Hematopoietic multipotent progenitor cell treated with erythropoietin and hydrocortisone succinate and interleukin-3 and kit ligand, for 6 days (in vitro differentiated cells): ENCODE results near the gene ABHD8.
"Not testable (repeated sequence)": the region's sequence is repeated elsewhere in the genome, so short reads cannot be mapped to it uniquely, and the experiment has no call there.

Experiments
- DNase-seq: peaks from one replicate; pipeline ENCODE4 v3.0.0-alpha.2; 2015

The ABHD8 gene

GRCh38 chr19:17320435-17320834 is 17.2 kb upstream of the ABHD8 start:
- no peak for DNase-seq

GRCh38 chr19:17319473-17320238 is 16.4 kb upstream of the ABHD8 start:
- DNase-seq: no peak

- no peak for DNase-seq
These were observed 15.7 kb upstream of the ABHD8 start for GRCh38 chr19:17318966-17319365.

GRCh38 chr19:17314007-17314593 is 10.9 kb upstream of the ABHD8 start:
- DNase-seq: no peak

- no peak for DNase-seq
These were observed 9.2 kb upstream of the ABHD8 start for GRCh38 chr19:17312189-17313113.

GRCh38 chr19:17311455-17312188 is 8.4 kb upstream of the ABHD8 start:
- no peak for DNase-seq

- DNase-seq: peak; percentile 36
These were observed 6.8 kb upstream of the ABHD8 start for GRCh38 chr19:17309965-17310461.

- DNase-seq: peak; percentile 100
These were observed 6.2 kb upstream of the ABHD8 start, which contains the start of gene DDA1 for GRCh38 chr19:17309198-17309964. Gene DDA1, plus strand, starts transcription at chr19:17309563. Its CDS starts 92 bp downstream, at chr19:17309655.

GRCh38 chr19:17307876-17308377 is 4.7 kb upstream of the ABHD8 start:
- DNase-seq: no peak

- peak; percentile 46 for DNase-seq
These were observed 3.1 kb upstream of the ABHD8 start for GRCh38 chr19:17306285-17306714.

- DNase-seq: peak; percentile 99
These were observed 2.5 kb upstream of the ABHD8 start, which contains the start of gene MRPL34 for GRCh38 chr19:17305517-17306284. Gene MRPL34, plus strand, starts transcription at chr19:17305872. Its CDS starts 21 bp downstream, at chr19:17305893.

- no peak for DNase-seq
These were observed 1.9 kb upstream of the ABHD8 start for GRCh38 chr19:17305216-17305516.

- DNase-seq: no peak
These were observed 1.4 kb upstream of the ABHD8 start for GRCh38 chr19:17304386-17305215.

GRCh38 chr19:17303940-17304267 is 679 bp upstream of the ABHD8 start:
- DNase-seq: no peak

- peak; percentile 45 for DNase-seq
These were observed 646 bp downstream of the ABHD8 start for GRCh38 chr19:17302391-17303166.

GRCh38 chr19:17300992-17301619 is 2.1 kb downstream of the ABHD8 start:
- no peak for DNase-seq

GRCh38 chr19:17296976-17297375 is 6.2 kb downstream of the ABHD8 start:
- DNase-seq: no peak

- peak; percentile 50 for DNase-seq
These were observed 7.0 kb downstream of the ABHD8 start for GRCh38 chr19:17296273-17296672.

GRCh38 chr19:17295551-17295950 is 7.7 kb downstream of the ABHD8 start:
- not testable (repeated sequence) for DNase-seq
